HG02588 (cell line): ENCODE data around the gene PRKCE.

Experiments used
- ATAC-seq: cut with Tn5 transposase; IDR thresholded peaks from one replicate; pipeline ENCODE4 v1.9.1; 2021; ENCODE audit warnings: mild to moderate bottlenecking, moderate library complexity; ENCODE audit not compliant: unreplicated experiment

PRKCE gene

DNA sequence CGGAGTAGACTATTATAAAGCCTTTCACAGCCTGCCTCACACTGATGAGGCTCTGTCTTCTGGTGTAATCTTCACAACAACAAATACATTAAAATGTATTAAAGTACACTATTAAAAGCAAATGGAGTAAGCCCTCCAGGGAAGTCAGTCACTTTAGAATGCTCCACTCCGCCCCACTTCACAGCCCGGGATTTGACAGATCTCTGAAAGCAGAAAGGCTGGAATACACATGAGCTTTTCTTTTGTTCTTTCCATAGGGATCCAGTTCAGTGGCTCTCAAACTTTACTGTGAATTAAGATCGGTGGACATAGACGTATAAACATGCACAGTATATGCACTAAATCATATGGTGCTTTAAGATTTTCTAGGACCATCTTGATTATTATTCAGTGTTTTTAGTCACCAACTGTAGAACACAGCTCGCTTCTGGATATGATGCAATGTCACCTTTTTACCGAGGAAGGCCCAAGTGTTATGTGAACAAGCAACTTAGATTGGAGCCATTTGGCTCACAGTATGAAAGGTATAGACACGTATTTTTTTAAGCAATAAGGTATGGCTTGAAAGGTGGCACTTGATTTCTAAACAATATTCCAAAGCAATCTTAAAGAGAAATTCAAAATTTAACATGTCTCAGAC lies 151.1 kb downstream of the PRKCE start:
- no peak for ATAC-seq

DNA sequence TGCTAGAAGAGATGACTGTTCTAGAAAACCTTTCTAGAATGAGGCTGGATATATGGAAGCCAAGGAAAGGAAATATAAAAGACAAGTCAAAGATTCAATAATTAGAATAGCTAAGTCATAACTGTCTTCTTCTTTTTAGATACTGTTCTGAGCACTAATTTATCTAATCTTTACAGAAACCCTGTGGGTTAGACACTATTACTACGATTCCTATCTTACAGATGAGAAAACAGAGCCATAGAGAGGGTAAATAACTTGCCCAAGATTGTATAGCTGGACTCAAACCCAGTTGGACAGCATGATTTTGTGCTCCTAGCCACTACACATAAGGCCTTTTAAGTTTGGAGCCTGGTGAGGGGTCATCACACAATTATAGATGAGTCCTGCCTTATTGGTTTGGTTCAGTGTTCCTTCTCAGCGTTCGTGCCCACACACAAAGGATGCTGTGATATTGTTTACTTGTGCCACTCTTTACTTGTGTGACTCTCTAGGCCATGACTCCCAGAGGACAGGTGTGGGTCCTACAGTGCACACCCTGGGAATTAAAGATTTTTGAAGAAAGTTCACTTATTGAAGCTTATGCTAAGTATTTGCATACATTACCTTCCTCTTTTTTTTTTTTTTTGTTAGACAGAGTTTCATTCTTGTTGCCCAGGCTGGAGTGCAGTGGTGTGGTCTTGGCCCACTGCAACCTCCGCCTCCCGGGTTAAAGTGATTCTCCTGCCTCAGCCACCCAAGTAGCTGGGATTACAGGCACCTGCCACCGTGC lies 153.7 kb downstream of the PRKCE start:
- no peak for ATAC-seq

DNA sequence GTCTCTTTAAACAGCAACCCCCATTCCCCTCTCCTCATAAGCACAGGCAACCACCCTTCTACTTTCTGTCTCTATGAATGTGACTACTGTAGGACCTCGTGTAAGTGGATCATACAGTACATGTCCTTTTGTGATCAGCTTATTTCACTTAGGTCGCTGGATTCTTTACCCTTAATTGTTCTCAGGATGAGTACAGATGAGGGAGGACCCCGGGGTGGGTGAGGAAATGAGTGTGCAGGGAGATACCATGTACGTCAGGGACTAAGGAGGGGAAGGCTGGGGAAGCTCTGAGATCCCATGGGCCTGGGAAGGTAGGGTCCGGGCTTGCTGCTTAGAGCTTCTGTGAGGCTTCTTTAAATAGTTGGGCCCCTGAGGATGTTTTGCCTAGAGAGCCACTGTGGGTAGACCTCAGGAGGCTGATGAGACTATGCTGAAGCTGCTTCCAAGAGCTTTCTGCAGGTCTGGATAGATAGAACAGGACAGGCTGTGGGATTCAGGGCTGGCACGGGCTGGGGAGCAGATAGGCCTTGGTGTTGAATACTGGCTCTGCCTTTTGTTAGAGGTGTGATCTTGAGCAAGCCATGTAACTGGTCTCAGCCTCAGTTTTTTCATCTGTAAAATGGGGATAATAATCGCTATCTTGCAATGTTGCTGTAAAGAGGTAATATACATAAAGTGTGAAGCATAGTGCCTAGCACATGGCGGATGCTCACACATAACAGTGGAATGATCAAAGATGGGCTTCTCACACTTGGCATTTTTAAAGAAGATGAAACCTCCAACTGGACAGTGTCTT lies 155.3 kb downstream of the PRKCE start:
- ATAC-seq = peak; percentile 81

DNA sequence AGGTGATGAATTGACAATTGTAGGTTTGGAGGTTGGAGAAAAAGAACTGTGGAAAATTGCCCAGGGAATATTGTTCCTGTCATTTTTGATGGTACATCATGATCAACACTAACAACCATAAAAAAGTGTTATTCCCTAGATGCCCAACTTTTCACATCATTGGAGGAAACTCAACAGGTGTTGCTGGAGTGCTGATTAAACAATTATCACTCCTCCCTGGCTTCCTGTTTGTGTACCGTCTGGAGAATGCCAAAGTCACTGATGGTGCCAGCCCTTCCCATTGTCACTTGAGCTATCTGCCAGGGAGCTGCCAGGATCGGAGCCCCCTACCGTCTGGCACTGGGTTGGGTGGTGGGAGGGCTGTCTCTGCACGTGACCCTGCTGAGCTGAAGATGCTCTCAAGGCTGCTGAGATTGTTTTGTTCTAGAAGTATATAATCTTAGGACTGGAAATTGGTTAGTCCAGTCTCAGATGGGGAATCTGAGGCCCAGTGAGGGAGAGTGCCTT lies 156.9 kb downstream of the PRKCE start:
- ATAC-seq = no peak

DNA sequence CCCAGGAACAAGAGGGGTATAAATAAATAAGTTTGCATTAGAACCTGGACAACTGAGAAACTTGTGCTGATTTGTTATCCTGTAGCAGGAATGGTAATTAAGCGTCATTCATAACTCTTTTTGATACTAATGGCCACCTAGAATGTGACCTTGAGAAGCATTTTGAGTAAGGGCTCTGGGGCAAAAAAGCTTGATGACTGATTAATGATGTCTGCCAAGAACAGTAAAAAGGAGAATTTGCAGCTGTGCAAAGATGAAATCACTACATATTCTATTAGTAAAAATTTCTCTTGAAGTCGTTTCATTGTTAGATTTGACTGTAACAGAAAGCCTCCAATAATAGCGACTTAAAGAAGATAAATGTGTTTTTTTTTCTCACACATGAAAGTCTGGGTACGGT lies 157.7 kb downstream of the PRKCE start:
- ATAC-seq = no peak

DNA sequence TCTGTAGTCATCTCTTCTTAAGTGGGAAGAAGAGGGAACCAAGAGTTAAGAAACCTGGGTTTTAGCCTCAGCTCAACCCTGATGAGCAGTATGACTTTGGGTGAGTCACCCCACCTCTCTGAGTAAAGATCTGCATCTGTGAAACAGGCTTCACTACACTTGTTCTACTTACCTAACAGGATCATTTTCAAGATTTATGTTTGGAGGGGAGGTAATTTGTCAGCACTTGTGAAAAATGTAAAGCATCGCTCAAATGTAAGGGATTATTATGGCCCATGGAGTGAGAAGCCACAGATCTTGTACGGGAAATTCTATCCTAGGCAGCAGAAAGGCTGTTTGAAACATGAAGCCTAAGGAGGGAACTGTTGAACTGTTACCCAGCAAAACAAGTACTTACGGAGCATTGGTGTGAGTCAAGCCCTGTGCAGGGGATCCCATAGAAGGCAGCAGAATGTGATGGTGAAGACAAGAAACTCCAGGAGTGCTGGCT lies 160.6 kb downstream of the PRKCE start:
- no peak for ATAC-seq

DNA sequence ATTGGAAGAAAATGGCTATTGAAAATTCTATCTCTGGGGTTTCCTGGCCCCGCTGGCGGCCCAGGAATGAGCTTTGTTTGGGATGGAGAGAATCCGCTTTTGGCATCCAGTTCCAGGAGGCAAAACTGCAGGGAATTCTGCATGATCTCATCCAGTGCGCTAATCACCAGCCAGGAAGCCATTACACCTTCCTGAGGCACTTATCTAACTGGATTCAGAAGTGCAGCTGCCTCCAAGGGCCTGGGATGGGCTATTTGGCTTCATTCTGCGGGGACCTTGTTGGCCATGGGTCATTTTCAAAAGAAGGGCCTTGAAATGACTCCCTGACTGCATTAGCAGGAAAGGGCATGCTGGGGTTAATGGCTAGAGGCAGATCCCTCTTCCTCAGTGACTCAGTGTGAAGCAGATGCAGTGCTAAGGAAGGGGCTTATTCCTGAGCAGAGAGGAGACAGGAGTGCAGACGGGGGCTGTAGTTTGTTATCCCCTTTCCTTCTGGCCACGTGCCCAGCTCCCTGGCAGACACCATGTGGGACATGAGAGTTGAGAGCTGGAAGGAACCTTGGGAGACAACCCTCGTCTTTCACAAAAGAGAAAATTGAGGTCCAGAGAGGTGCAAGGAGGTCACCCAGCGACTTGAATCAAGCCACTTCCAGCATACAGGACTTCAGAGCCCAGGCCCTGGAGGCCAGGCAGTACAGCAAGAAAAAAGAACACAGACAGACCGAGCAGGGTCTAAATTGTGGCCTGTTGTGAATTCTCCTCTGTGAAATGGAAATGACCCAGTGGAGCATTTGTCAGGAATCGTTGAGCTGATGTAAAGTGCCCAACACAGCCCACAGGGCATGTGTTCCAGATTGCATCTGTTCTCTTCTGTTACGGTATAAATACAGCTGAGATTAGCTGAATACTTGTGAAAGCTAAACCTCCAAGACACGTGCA lies 161.8 kb downstream of the PRKCE start:
- ATAC-seq = no peak

DNA sequence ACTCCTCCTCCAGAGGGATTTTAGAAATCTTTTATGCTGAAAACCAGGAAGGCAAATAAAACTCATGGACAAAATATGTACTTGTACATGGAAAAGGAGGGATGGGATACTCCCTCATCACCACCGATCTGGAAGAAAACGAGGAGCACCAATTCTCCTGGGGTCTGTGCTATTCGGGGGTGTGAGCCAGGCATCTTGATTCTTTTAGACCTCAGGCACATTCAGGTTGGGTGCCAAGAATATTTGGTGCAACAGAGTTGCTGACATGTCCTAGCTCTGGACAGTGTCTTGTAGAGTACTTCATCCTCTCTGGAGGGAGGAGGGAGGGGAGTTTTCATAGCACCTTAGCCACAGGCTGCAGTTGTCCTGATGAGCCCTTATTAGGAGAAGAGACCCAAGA lies 163.0 kb downstream of the PRKCE start:
- no peak for ATAC-seq

DNA sequence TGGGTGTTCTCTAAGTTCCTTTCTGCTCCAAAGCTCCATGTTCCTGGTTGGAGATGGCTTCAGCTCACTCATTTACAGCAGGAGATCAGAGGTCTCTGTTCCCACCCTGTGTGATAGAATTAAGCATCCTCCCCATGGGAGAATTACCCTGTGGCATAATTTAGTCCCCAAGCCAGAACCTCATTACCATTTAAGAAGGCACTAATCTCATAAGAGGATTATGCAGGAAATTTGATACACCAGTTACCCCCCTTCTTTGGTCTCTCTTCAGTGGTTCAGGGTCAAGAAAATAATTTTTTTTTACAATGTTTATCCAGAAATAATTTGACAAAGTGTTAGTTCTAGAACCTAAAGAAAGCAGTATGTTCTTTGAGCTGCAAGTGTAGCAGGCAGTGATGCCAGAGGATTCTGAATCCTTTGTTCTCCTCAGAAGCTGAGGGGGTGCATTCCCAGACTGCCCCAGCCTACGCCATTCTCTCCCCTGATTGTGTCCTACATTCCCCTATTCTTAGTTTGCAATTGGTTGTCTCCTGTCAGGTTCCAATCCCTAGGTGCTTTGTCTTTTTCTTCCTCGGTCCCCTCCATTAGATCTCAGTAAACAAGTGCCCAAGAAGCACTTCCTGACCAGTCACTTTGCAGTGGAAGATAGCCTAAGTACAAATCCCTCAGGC lies 163.6 kb downstream of the PRKCE start:
- ATAC-seq = no peak

DNA sequence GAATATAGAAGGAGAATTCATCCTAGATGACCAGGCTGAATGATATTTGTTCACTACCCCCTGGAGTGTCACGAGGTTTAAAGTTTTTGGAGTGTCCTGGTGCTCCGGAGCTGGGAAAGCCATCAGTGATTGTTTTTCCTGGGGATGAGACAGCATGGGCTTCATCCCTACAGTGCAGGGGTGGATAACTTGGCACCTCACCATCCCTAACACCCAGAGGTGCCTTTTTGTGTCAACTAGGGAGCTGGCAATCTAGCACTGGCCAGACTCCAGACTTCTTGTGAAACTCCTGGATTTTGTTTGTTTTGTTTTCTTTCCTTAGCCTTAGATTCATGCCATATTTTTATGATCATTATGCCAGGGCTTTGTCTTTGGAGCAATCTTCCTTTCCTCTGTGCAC lies 164.8 kb downstream of the PRKCE start:
- ATAC-seq = no peak

DNA sequence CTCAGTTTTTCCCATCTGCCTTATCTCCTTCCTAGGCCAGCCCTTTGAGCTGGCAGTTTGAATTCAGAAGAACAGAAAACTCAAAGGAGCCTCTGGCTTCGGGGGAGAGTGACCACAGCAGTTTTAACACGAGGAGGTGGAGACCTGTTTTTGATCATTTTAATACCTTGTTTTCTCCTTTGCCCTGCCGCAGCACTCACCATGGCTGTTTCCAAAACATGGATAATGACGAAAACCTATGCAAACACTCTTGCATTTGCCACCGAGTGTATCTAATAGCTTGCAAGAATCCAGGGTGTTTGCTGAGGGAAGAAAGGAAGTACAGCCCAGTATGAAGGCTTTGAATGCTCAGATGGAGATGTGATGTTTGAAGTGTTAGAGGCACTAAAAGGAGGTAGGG lies 167.1 kb downstream of the PRKCE start:
- ATAC-seq = no peak

DNA sequence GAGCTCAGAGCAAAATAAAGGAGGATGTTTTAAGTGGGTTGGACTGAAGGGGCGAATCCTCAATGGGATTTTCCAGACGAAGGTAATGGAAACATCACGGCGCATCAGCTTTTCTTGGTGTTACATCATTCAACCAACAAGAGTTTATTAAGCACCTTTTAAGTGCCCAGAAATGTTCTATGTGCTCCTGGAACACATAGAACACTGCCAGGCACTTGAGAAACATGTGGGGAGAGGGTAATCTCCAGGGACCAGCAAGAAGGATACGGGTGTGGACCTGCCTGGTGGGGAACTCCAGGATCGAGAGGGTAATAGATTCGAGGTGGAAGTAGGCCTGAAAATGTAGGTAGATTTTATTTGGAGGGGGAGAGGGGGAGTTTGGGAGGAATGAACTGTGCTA lies 168.6 kb downstream of the PRKCE start:
- ATAC-seq = no peak

DNA sequence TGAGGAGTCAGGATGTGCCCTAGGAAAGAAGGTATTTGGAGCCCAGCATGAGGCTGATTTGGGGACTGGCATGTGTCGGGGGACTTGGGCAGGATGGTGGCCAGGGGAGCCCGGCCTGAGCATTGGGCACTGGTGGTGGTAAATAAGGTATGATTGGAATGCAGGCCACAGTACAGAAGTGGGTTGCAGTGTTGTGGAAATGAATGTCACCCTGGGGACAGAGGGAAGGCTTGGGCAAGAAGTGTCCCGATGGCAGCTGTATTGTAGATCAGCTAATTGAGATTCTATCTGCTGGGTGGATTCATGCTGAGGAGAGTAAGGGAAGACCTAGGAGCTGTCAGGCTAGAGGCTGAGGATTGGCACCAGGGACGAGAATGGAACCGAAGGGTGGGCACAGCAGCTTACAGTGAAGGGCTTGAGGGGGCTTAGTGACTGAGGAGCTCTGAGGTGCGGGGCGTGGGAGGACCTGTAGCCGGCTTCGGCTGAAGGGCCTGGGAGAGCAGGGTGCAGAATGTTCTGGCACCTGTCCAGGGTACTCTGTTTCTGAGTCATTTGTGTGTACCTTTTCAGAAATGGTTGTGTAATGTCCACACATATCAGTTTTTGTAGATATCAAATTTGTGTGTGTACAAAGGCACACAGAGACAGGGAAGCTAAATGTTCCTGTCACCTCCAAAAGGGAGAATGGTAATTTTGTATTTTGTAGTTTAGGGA lies 170.2 kb downstream of the PRKCE start:
- no peak for ATAC-seq

DNA sequence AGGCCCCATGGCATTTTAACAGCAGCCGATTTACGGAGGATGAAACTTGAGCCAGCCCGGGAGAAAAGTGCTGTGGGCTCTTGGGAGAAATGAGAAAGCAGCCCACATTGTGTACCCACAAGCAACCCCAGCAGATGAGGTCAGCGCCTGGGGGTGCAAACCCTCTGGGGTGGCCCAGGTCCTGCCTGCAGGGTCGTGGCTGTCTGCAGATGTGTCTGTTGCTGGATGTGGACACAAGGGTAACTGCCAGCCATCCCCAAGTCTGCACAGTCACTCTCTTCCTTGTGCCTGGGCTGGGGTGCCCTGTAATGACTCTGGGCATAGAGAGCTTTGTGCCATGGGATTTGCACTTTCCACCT lies 170.8 kb downstream of the PRKCE start:
- no peak for ATAC-seq

DNA sequence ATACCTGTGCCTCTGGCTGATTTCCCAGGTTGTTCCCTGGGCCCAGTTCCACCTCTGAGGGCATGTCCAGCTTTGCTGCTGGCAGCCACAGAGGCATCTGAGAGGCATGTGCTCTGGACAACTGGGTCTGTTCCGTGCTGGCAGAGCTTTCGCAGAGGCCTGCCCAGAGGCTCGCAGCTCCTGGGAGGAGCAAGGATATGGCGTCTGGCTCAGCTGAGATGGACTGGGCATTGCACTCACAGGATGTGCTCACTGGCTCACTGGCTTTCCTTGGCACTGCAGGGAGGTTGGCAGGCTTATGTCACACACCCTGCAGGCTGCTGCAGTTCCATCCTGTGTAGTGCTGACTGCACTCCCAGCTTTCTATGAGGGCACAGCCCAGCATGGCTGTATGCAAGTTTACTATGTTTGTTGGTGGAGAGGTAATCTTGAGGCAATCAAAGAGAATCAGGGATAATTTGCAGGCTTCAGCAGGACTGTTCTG lies 172.3 kb downstream of the PRKCE start:
- ATAC-seq = no peak

DNA sequence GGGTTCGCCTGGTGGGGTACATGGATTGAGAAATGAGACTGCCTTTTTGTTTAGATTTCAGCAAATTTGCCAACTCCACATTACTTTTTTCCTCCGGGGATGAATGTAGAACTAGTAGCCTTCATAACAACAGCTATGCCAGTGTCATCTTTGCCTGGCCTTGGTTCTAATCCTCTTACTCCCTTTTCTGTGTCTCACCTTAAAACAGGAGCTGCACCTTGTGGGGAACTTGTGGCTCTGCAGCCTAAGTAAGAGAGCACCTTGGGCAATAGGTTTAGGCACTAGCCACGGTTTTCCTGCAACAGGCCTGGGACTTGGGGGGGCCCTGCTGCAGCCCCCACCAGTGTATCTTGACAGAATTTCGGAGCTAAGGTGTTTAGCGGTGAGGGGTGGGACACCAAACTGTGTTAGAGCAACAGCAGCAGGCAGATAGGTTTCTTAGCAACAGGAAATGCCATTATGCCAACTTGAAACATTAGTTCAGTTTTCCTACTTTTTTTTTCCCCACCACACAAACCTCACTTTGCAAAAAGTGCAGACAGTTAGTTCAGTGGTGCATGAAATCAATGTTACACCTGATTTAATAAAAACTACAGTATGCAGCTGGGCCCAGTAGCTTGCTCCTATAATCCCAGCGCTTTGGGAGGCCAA lies 173.7 kb downstream of the PRKCE start:
- ATAC-seq = no peak

DNA sequence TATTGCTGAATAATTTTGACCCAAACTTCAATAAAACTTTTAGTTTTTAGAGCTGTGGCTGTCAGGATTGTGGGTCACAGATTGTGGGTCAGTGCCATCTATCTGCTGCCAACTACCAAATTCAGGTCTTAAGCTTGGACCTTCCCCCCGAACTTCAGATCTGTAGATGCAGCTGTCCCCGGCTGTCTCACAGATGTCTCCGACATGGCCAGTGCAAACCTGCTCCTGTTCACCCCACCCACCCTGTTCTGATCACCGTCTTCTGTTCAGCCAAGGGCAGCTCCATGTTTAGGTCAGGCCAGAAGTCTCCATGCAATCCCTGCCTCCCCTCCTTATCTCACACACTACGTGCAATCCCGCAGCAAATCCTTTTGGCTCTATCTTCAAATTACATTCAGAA lies 175.0 kb downstream of the PRKCE start:
- ATAC-seq = no peak

DNA sequence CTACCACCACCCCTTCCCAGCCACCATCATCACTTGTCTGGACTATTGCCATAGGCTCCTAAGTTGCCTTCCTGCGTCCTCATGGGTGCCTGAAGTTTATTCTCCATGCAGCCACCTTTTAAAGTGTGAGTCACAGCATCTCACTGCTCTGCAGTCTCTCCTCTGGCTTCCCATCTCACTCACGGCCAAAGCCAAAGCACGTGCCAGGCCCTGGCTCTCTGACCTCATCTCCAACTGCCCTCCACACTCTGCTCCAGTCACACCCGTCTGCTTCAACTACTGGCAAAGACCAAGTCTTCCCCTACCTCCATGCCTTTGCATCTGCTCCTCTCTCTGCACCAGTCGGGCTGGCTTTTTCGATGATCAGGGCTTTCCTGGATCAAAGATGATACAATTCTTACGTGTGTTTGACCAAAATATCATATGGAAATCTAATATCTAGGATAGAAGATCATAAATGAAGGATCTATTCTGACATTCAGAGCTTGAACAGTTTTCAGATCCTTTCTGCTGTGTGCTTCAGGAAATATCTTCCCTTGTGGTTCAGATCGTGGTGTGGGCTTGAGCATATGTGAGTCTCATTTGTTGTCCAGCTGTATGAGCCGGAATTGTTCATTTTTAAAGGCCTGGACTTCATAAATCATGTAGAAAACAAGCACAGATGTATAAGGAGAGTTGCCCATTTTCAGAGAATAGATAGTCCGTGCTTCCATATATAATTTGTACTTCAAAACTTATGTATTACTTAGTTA lies 175.6 kb downstream of the PRKCE start:
- no peak for ATAC-seq
